SK-N-SH (cell line): ENCODE results near the gene PDE6D.

Experiments used
- CTCF ChIP-seq: fragments of 200-600 bp; sonication (generic); IDR thresholded peaks from 2 replicates; pipeline ENCODE4 v1.6.1; 2017; ENCODE audit warnings: antibody characterized with exemption, mild to moderate bottlenecking, moderate library complexity
- EP300 ChIP-seq, 2 experiments: IDR thresholded peaks; 2 replicates each; pipeline versions ENCODE4 v1.4.0 to v1.6.1; 2012; ENCODE audit warnings: borderline replicate concordance in 1 of 2, low read depth in 1 of 2, low read length in 1 of 2
- FOXJ3 ChIP-seq: sonication (generic); formaldehyde crosslinking; IDR thresholded peaks from 2 replicates; pipeline ENCODE4 v1.5.1; 2020; ENCODE audit warnings: mild to moderate bottlenecking, missing genetic modification reagents
- MAX ChIP-seq: IDR thresholded peaks from 2 replicates; pipeline ENCODE4 v1.4.0; 2012; ENCODE audit warnings: low read depth
- POLR2AphosphoS5 ChIP-seq: IDR thresholded peaks from 2 replicates; pipeline ENCODE4 v1.6.1; 2012; ENCODE audit warnings: low read depth, low read length
- REST ChIP-seq: IDR thresholded peaks from 2 replicates; pipeline ENCODE4 v1.6.1; 2012; ENCODE audit warnings: mild to moderate bottlenecking, low read depth, low read length, moderate library complexity
- RFX5 ChIP-seq: IDR thresholded peaks from 2 replicates; pipeline ENCODE4 v1.6.1; 2012; ENCODE audit warnings: mild to moderate bottlenecking, improper control_type of control experiment, low read length
- TAF1 ChIP-seq: IDR thresholded peaks from 2 replicates; pipeline ENCODE4 v1.6.1; 2012; ENCODE audit warnings: low read depth, mild to moderate bottlenecking, low read length, moderate library complexity, borderline replicate concordance
- USF2 ChIP-seq: fragments of 150-350 bp; IDR thresholded peaks from 2 replicates; pipeline ENCODE4 v1.6.1; 2017; ENCODE audit warnings: antibody characterized with exemption, low read length, low read depth, borderline replicate concordance
- YY1 ChIP-seq: IDR thresholded peaks from 2 replicates; pipeline ENCODE4 v1.4.0; 2012; ENCODE audit warnings: low read depth, mild to moderate bottlenecking
- ZBTB33 ChIP-seq: IDR thresholded peaks from 2 replicates; pipeline ENCODE4 v1.4.0; 2012; ENCODE audit warnings: low read depth, borderline replicate concordance

- TF ChIP-seq MAX, result no peak
- TF ChIP-seq CTCF, result no peak
- no peak for TF ChIP-seq POLR2AphosphoS5
- no peak for TF ChIP-seq USF2
- TF ChIP-seq REST, result no peak
- no peak for TF ChIP-seq EP300 (IDR thresholded peaks at IDR 0.05; ENCODE audit: borderline replicate concordance in 1 of 2, low read depth in 1 of 2, low read length in 1 of 2)
- no peak for TF ChIP-seq TAF1
- no peak for TF ChIP-seq RFX5
- TF ChIP-seq FOXJ3 (CRISPR knock-in tag), result no peak
- no peak for TF ChIP-seq ZBTB33
- TF ChIP-seq YY1, result no peak
These were observed 77.1 kb downstream of the PDE6D start for GRCh38 chr2:231704017-231704416.
